Osteoblast (primary cell): ENCODE measurements around the gene EXOC4. TPM values are rescaled to one million over a fixed set of nuclear protein-coding genes. Genes with fewer than 3 reads are reported as not detected.
A peak's percentile ranks its signal among the peaks of the same experiment; 100 is the strongest.

Source experiments
- DNase-seq: peaks from one replicate; pipeline ENCODE4 v3.0.0; 2011; ENCODE audit warnings: low spot score, mixed read lengths; ENCODE audit not compliant: insufficient read length; ENCODE audit errors: missing footprints
- H2AFZ ChIP-seq: 2 replicates; pipeline ENCODE4 v1.6.0; 2011; ENCODE audit warnings: mild to moderate bottlenecking, low read length
- H3K27ac ChIP-seq: 2 replicates; pipeline ENCODE4 v1.5.1; 2011; ENCODE audit warnings: mild to moderate bottlenecking, low read depth, low read length, moderate library complexity
- H3K27me3 ChIP-seq: 2 replicates; pipeline ENCODE4 v1.6.0; 2012; ENCODE audit warnings: mild to moderate bottlenecking, control low read depth, inconsistent platforms, low read length, moderate library complexity; ENCODE audit not compliant: insufficient read depth
- H3K36me3 ChIP-seq: 2 replicates; pipeline ENCODE4 v1.5.1; 2011; ENCODE audit warnings: mild to moderate bottlenecking, low read length, control low read depth, moderate library complexity; ENCODE audit not compliant: insufficient read depth
- H3K4me1 ChIP-seq: 2 replicates; pipeline ENCODE4 v1.5.1; 2011; ENCODE audit warnings: mild to moderate bottlenecking, low read length, control low read depth, moderate library complexity; ENCODE audit not compliant: insufficient read depth
- H3K4me2 ChIP-seq: 2 replicates; pipeline ENCODE4 v1.6.0; 2011; ENCODE audit warnings: mild to moderate bottlenecking, low read length; ENCODE audit not compliant: insufficient read depth
- H3K4me3 ChIP-seq: fragments of 200-600 bp; sonication (generic); 3 replicates; pipeline ENCODE4 v1.5.1; 2012; ENCODE audit warnings: mild to moderate bottlenecking, low read length, inconsistent platforms; ENCODE audit not compliant: insufficient read depth
- H3K79me2 ChIP-seq: 2 replicates; pipeline ENCODE4 v1.6.0; 2012; ENCODE audit warnings: mild to moderate bottlenecking, low read length, control low read depth, inconsistent platforms; ENCODE audit not compliant: insufficient read depth
- H3K9me3 ChIP-seq: 2 replicates; pipeline ENCODE4 v1.5.1; 2011; ENCODE audit warnings: low read depth, low read length, control low read depth
- H4K20me1 ChIP-seq: 2 replicates; pipeline ENCODE4 v1.6.0; 2012; ENCODE audit warnings: mild to moderate bottlenecking, low read length, control low read depth; ENCODE audit not compliant: insufficient read depth
- CTCF ChIP-seq: IDR thresholded peaks from 2 replicates; pipeline ENCODE4 v1.5.1; 2011; ENCODE audit warnings: mild to moderate bottlenecking, low read depth, low read length, moderate library complexity; ENCODE audit errors: extremely low read depth
- total RNA-seq: library from RNA; depleted of rRNA; stranded (reverse); fragments of >200 nt; gene quantifications from 2 replicates; pipeline ENCODE4 v1.2.3, GENCODE V29; 2012

Gene EXOC4
- total RNA-seq, 1 donor, result 134 TPM

DNA sequence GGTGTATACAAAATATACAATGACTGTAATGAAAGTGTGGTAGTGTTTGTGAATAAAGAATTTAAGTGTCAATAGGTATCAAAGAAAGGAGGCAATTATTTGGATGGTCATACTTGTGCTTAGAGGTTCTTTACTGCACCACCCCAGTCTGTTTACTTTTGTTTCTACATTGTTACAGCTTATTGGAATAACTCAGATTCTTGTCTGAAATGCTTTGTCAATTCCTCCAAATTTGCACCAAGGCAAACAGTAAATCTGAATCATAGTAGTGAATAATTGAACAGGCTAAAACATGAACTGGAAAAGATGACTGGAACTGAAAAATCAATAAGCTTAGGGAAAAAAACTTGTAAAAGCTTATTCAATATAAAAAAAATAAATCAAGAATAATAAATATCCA, 319.2 kb downstream of the EXOC4 start:
- H3K4me3 ChIP-seq, result no peak overlapping the region
- no peaks in the 10 kb centered on the region for H4K20me1 ChIP-seq
- TF ChIP-seq CTCF, result no peak
- no peaks in the 10 kb centered on the region for H3K79me2 ChIP-seq
- H2AFZ ChIP-seq, result no peak overlapping the region
- peak; percentile 11 for DNase-seq
- H3K36me3 ChIP-seq, result no peaks in the 10 kb centered on the region
- peaks cover 9% of the 10 kb centered on the region for H3K4me1 ChIP-seq
- H3K9me3 ChIP-seq, result no peaks in the 10 kb centered on the region
- no peak overlapping the region for H3K4me2 ChIP-seq
- H3K27me3 ChIP-seq, result no peaks in the 10 kb centered on the region
- no peak overlapping the region for H3K27ac ChIP-seq

GRCh38 chr7:133572843-133573242, 320.0 kb downstream of the EXOC4 start:
- Histone ChIP-seq H3K79me2 (no peaks in the 10 kb centered on the region), H2AFZ (no peak overlapping the region), H3K4me3 (no peak overlapping the region), H3K4me2 (no peak overlapping the region), H3K27ac (no peak overlapping the region), H3K4me1 (peaks cover 9% of the 10 kb centered on the region), H4K20me1 (no peaks in the 10 kb centered on the region), H3K27me3 (no peaks in the 10 kb centered on the region), H3K9me3 (no peaks in the 10 kb centered on the region), H3K36me3 (no peaks in the 10 kb centered on the region)
- DNase-seq, result no peak
- no peak for TF ChIP-seq CTCF

DNA sequence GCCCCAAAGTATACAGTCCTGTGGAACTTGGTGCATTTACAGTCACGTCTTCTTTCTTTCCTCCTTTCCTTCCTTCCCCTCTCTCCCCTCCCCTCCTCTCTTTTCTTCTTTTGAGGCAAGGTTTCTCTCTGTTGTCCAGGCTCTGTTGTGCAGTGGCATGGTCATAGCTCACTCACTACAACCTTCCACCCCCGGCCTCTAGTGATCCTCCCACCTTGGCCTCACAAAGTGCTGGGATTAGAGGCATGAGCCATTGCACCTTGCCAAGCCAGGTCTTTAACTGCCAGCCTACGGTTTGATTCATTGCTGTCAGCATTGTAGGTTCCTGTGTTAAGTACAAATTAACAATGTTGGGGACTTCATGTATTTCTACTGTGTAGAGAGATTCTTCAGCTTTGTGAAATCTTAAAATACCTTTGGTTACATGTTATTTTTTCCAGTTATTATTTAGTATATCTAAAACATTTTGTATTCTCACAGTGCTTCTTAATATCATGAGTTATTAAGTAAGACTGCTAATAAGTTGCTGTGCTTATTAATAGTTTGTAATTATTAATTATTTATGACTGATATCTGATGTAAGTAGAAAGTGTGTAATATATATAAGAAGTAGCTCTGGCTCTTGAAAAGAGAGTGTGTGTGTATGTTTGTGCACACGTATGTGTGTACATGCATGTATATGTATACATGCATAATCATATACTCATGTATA, 320.8 kb downstream of the EXOC4 start:
- H3K4me1 ChIP-seq, result peaks cover 9% of the 10 kb centered on the region
- TF ChIP-seq CTCF, result no peak

GRCh38 chr7:133575726-133576440, 323.0 kb downstream of the EXOC4 start:
- Histone ChIP-seq H3K9me3 (no peaks in the 10 kb centered on the region), H3K36me3 (no peaks in the 10 kb centered on the region), H4K20me1 (no peaks in the 10 kb centered on the region), H3K27ac (no peak overlapping the region), H3K4me1 (peaks cover 9% of the 10 kb centered on the region), H3K27me3 (no peaks in the 10 kb centered on the region), H3K4me2 (no peak overlapping the region), H2AFZ (no peak overlapping the region), H3K4me3 (no peak overlapping the region), H3K79me2 (no peaks in the 10 kb centered on the region)
- DNase-seq, result no peak
- TF ChIP-seq CTCF, result no peak

More for the DNA sequence above, 320.8 kb downstream of the EXOC4 start:
- Histone ChIP-seq H3K9me3 (no peaks in the 10 kb centered on the region), H3K79me2 (no peaks in the 10 kb centered on the region), H2AFZ (no peak overlapping the region), H3K36me3 (no peaks in the 10 kb centered on the region), H3K4me3 (no peak overlapping the region), H3K27ac (no peak overlapping the region), H4K20me1 (no peaks in the 10 kb centered on the region), H3K27me3 (no peaks in the 10 kb centered on the region), H3K4me2 (no peak overlapping the region)
- DNase-seq, result no peak
